HepG2 (cell line): Measurements from ENCODE around the gene AFF2. TPM values are rescaled to one million over a fixed set of nuclear protein-coding genes. Genes with fewer than 3 reads are reported as not detected.
"Not testable (repeated sequence)": the region's sequence is repeated elsewhere in the genome, so short reads cannot be mapped to it uniquely, and the experiment has no call there.

ENCODE experiments used
- ATAC-seq: fragments of 200-7000 bp; cut with Tn5 transposase; 3 replicates; pipeline ENCODE4 v1.9.1; 2020; ENCODE audit warnings: mild to moderate bottlenecking, moderate library complexity
- BruUV-seq: library from RNA; stranded (reverse); fragments of 400-500 nt; replicated peaks from 2 replicates; lab custom pipeline; 2021; lab: Mats Ljungman, UMichigan
- CTCF ChIA-PET: fragments of 300-600 bp; formaldehyde crosslinking; extraction: SDS; loops from one replicate; lab custom pipeline; 2021; ENCODE audit warnings: low total read pairs, inconsistent platforms, low intra/inter-chr PET ratio; lab: Yijun Ruan, JAX
- POLR2A ChIA-PET: fragments of 350-600 bp; sonication (Branson Sonifier 250); formaldehyde crosslinking; loops from one replicate; lab custom pipeline; 2020; ENCODE audit warnings: antibody characterized with exemption, inconsistent platforms; lab: Yijun Ruan, JAX
- DNase-seq: peaks from one replicate; pipeline ENCODE4 v3.0.0-alpha.2; 2015; ENCODE audit warnings: low spot score
- FAIRE-seq: peaks from 3 replicates; lab custom pipeline; 2011; peaks lifted over from hg19 to GRCh38; lab: Jason Lieb, UNC
- H2AFZ ChIP-seq: one replicate; pipeline ENCODE4 v1.6.1; 2011; ENCODE audit warnings: low read length, inconsistent platforms
- H3K27ac ChIP-seq: fragments of 300-600 bp; 3 replicates; pipeline ENCODE4 v1.8.0; 2011; ENCODE audit warnings: mixed run types, mild to moderate bottlenecking, mixed read lengths, low read length, inconsistent platforms; ENCODE audit not compliant: insufficient read depth; ENCODE audit errors: extremely low read length
- H3K27me3 ChIP-seq, 2 experiments: fragments of 200-600 bp in 1 of 2; 2 replicates in 1 of 2; 3 replicates in 1 of 2; pipeline versions ENCODE4 v1.6.0 to v1.8.0; 2011; ENCODE audit warnings: low read length in 2 of 2, mild to moderate bottlenecking in 2 of 2, moderate library complexity in 2 of 2, inconsistent platforms in 1 of 2; ENCODE audit not compliant: insufficient read depth in 2 of 2, control insufficient read depth in 1 of 2
- H3K36me3 ChIP-seq, 2 experiments: fragments of 200-600 bp in 1 of 2; replicated peaks in 1 of 2; 2 replicates in 1 of 2; 3 replicates in 1 of 2; pipeline versions ENCODE4 v1.5.1 to v1.8.0; 2011; ENCODE audit warnings: low read length in 2 of 2, inconsistent platforms in 1 of 2; ENCODE audit not compliant: insufficient read depth in 2 of 2, control insufficient read depth in 1 of 2
- H3K4me1 ChIP-seq: 2 replicates; pipeline ENCODE4 v1.5.1; 2012; ENCODE audit warnings: low read length, inconsistent platforms; ENCODE audit not compliant: insufficient read depth
- H3K4me2 ChIP-seq: 2 replicates; pipeline ENCODE4 v1.6.0; 2011; ENCODE audit warnings: low read depth, low read length, inconsistent platforms
- H3K4me3 ChIP-seq, 3 experiments: fragments of 200-600 bp in 1 of 3; sonication (generic), shearing (Covaris generic) in 1 of 3; replicated peaks in 1 of 3; 2 replicates each; pipeline ENCODE4 v1.5.1; 2011 to 2016; ENCODE audit warnings: low read length in 3 of 3, inconsistent platforms in 2 of 3, low read depth in 2 of 3, mild to moderate bottlenecking in 2 of 3, control low read depth in 1 of 3, mixed read lengths in 1 of 3; ENCODE audit not compliant: insufficient read depth in 1 of 3
- H3K79me2 ChIP-seq: one replicate; pipeline ENCODE4 v1.6.1; 2011; ENCODE audit warnings: low read length, inconsistent platforms; ENCODE audit not compliant: insufficient read depth
- H3K9ac ChIP-seq: 2 replicates; pipeline ENCODE4 v1.6.0; 2011; ENCODE audit warnings: mild to moderate bottlenecking, low read depth, low read length, inconsistent platforms; ENCODE audit not compliant: insufficient read depth
- H3K9me3 ChIP-seq: 2 replicates; pipeline ENCODE4 v1.5.1; 2012; ENCODE audit warnings: mild to moderate bottlenecking, low read length
- H4K20me1 ChIP-seq: 2 replicates; pipeline ENCODE4 v1.6.0; 2011; ENCODE audit warnings: inconsistent platforms, mild to moderate bottlenecking, low read length, moderate library complexity; ENCODE audit not compliant: insufficient read depth
- CHD2 ChIP-seq: IDR thresholded peaks from 2 replicates; pipeline ENCODE4 v1.6.1; 2011; ENCODE audit warnings: low read depth, low read length, improper control_type of control experiment
- FOXA1 ChIP-seq, 2 experiments: fragments of 450-650 bp in 1 of 2; sonication (generic) in 1 of 2; formaldehyde crosslinking in 1 of 2; IDR thresholded peaks; 2 replicates each; pipeline versions ENCODE4 v1.4.0 to v1.6.1; 2016 to 2020; ENCODE audit warnings: missing genetic modification reagents in 1 of 2
- GATA4 ChIP-seq: sonication (generic); IDR thresholded peaks from 2 replicates; pipeline ENCODE4 v1.6.1; 2016; ENCODE audit warnings: antibody characterized with exemption, low read depth, borderline replicate concordance
- HDAC2 ChIP-seq: sonication (generic); formaldehyde crosslinking; IDR thresholded peaks from 2 replicates; pipeline ENCODE4 v1.4.0; 2020; ENCODE audit warnings: missing genetic modification reagents
- HNRNPK ChIP-seq: fragments of 200-400 bp; formaldehyde crosslinking; IDR thresholded peaks from 2 replicates; pipeline ENCODE4 v1.6.1; 2018; ENCODE audit warnings: low read length, low read depth, moderate library complexity, mild to moderate bottlenecking; ENCODE audit not compliant: poor library complexity, severe bottlenecking
- KDM3A ChIP-seq: IDR thresholded peaks from 2 replicates; pipeline ENCODE4 v1.6.1; 2018; ENCODE audit warnings: low read depth, missing compliant biosample characterization
- MEIS1 ChIP-seq: sonication (generic); formaldehyde crosslinking; IDR thresholded peaks from 2 replicates; pipeline ENCODE4 v1.9.0; 2021; ENCODE audit warnings: mild to moderate bottlenecking, missing genetic modification reagents, moderate library complexity, borderline replicate concordance
- NR2F6 ChIP-seq, 2 experiments: IDR thresholded peaks; 2 replicates each; pipeline ENCODE4 v1.6.1; 2016; ENCODE audit warnings: antibody characterized with exemption in 1 of 2, mild to moderate bottlenecking in 1 of 2
- SMAD9 ChIP-seq: sonication (generic); formaldehyde crosslinking; IDR thresholded peaks from 2 replicates; pipeline ENCODE4 v1.5.1; 2020; ENCODE audit warnings: mild to moderate bottlenecking, missing genetic modification reagents
- SOX6 ChIP-seq, 2 experiments: fragments of 450-650 bp in 1 of 2; sonication (generic) in 1 of 2; formaldehyde crosslinking in 1 of 2; IDR thresholded peaks; 2 replicates each; pipeline versions ENCODE4 v1.4.0 to v1.6.1; 2017 to 2020; ENCODE audit warnings: antibody characterized with exemption in 1 of 2, mild to moderate bottlenecking in 1 of 2, missing genetic modification reagents in 1 of 2
- STAG1 ChIP-seq: sonication (generic); formaldehyde crosslinking; IDR thresholded peaks from 2 replicates; pipeline ENCODE4 v1.4.0; 2020; ENCODE audit warnings: missing genetic modification reagents
- YEATS4 ChIP-seq: sonication (generic); formaldehyde crosslinking; IDR thresholded peaks from 2 replicates; pipeline ENCODE4 v1.4.0; 2020; ENCODE audit warnings: missing genetic modification reagents, borderline replicate concordance
- ZNF550 ChIP-seq: sonication (generic); formaldehyde crosslinking; IDR thresholded peaks from 2 replicates; pipeline ENCODE4 v1.4.0; 2020; ENCODE audit warnings: mild to moderate bottlenecking, missing genetic modification reagents, borderline replicate concordance
- ZNF562 ChIP-seq: sonication (generic); formaldehyde crosslinking; IDR thresholded peaks from 2 replicates; pipeline ENCODE4 v1.8.0; 2022; ENCODE audit warnings: missing genetic modification reagents, borderline replicate concordance
- ZNF614 ChIP-seq: IDR thresholded peaks from 2 replicates; pipeline ENCODE4 v1.6.1; 2018; ENCODE audit warnings: missing biosample characterization, missing genetic modification reagents, inconsistent platforms, borderline replicate concordance
- ZNF850 ChIP-seq: sonication (generic); formaldehyde crosslinking; conservative IDR thresholded peaks from 2 replicates; pipeline ENCODE4 v1.9.0; 2021; ENCODE audit warnings: mild to moderate bottlenecking, missing genetic modification reagents
- ZSCAN31 ChIP-seq: sonication (generic); formaldehyde crosslinking; IDR thresholded peaks from 2 replicates; pipeline ENCODE4 v1.5.0; 2020; ENCODE audit warnings: low read depth, mild to moderate bottlenecking, missing genetic modification reagents
- WGBS: methylation state at CpG from one replicate; pipeline ENCODE4 v1.1.6; 2017; ENCODE audit warnings: low lambda C conversion rate; 5-methylcytosine and 5-hydroxymethylcytosine counted together
- in situ Hi-C: cut with HindIII; loops from 2 replicates; pipeline ENCODE4 v1.10.0; 2017; ENCODE audit warnings: low pct_unique_long_range_greater_than_20kb; ENCODE audit not compliant: extremely low pct_ligation_motif_present
- intact Hi-C: fragments of 100-400 bp; cut with micrococcal nuclease; formaldehyde crosslinking; loops from one replicate; pipeline ENCODE4 v1.10.0; 2022; ENCODE audit not compliant: unreplicated experiment
- polyA plus RNA-seq, 8 experiments: library from polyadenylated mRNA; depleted of rRNA in 3 of 8; stranded (reverse) in 7 of 8; unstranded in 1 of 8; fragments of >200 nt; fragmentation: Illumina TruSeq in 4 of 8; extraction: Trizol in 4 of 8; gene quantifications; 2 replicates each; pipeline versions ENCODE4 v1.2.1 to v1.2.3, GENCODE V29; 2011 to 2016; ENCODE audit warnings: low read depth in 4 of 8, missing spikeins in 1 of 8, mixed read lengths in 1 of 8; ENCODE audit not compliant: insufficient read depth in 1 of 8
- total RNA-seq, 5 experiments: library from RNA; depleted of rRNA; stranded (reverse); fragments of >200 nt; fragmentation: Illumina TruSeq; extraction: Trizol; gene quantifications; 2 replicates each; pipeline ENCODE4 v1.2.3, GENCODE V29; 2016; ENCODE audit warnings: low read depth in 1 of 5
- TF ChIP-seq, protein P1 (sequence below): sonication (generic); formaldehyde crosslinking; conservative IDR thresholded peaks from 2 replicates; pipeline ENCODE4 v1.8.0; 2022; ENCODE audit warnings: missing genetic modification reagents
- TF ChIP-seq, protein P2 (sequence below): sonication (generic); formaldehyde crosslinking; IDR thresholded peaks from 2 replicates; pipeline ENCODE4 v1.5.0; 2020; ENCODE audit warnings: mild to moderate bottlenecking, low read depth, missing genetic modification reagents, borderline replicate concordance

AFF2 gene
- total and polyA plus RNA-seq, 2 of the 13 experiments (the other 11 are each of a cell fraction or from before 2014, with no cell fraction given) = not detected

DNA sequence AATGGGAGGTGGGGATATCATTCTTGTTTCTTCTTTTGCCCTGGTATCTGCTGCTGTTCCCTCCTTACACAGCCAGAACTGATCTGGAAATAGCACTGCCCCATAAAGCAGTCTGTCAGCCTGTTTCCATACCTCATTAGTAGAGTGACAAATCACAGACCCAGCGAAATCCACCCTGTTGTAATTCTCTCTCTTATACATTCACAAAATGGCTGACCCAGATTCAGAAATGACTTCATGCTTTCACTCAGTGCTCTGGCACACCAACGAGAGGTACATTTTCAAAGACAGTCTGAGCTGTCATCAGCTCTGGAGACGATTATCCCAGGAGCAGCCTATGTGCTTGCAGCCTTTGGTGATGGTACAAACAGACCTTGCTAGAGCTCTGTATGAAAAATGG lies 164.6 kb downstream of the AFF2 start:
- H3K79me2 ChIP-seq = no peaks in the 10 kb centered on the region
- CTCF ChIA-PET = no interaction called here
- no peak overlapping the region for H2AFZ ChIP-seq
- no peak overlapping the region for H3K4me3 ChIP-seq
- intact Hi-C loops = no loop called here
- H3K27ac ChIP-seq = no peak overlapping the region
- POLR2A ChIA-PET = no interaction called here
- TF ChIP-seq SOX6 (IDR thresholded peaks at IDR 0.05) = no peak
- no peak for TF ChIP-seq SOX6 (CRISPR knock-in tag; IDR thresholded peaks at IDR 0.05)
- TF ChIP-seq, protein P1, sequence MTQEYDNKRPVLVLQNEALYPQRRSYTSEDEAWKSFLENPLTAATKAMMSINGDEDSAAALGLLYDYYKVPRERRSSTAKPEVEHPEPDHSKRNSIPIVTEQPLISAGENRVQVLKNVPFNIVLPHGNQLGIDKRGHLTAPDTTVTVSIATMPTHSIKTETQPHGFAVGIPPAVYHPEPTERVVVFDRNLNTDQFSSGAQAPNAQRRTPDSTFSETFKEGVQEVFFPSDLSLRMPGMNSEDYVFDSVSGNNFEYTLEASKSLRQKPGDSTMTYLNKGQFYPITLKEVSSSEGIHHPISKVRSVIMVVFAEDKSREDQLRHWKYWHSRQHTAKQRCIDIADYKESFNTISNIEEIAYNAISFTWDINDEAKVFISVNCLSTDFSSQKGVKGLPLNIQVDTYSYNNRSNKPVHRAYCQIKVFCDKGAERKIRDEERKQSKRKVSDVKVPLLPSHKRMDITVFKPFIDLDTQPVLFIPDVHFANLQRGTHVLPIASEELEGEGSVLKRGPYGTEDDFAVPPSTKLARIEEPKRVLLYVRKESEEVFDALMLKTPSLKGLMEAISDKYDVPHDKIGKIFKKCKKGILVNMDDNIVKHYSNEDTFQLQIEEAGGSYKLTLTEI = no peak
- TF ChIP-seq STAG1 = no peak
- TF ChIP-seq ZNF562 = no peak
- TF ChIP-seq ZNF614 (CRISPR knock-in tag) = no peak
- TF ChIP-seq, protein P2, sequence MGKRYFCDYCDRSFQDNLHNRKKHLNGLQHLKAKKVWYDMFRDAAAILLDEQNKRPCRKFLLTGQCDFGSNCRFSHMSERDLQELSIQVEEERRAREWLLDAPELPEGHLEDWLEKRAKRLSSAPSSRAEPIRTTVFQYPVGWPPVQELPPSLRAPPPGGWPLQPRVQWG (CRISPR knock-in tag) = no peak
- TF ChIP-seq YEATS4 (CRISPR knock-in tag) = no peak
- no peak for TF ChIP-seq ZNF850 (CRISPR knock-in tag)
- no peak for TF ChIP-seq SMAD9 (CRISPR knock-in tag)
- TF ChIP-seq ZNF550 (CRISPR knock-in tag) = no peak
- TF ChIP-seq ZSCAN31 (CRISPR knock-in tag) = no peak
- TF ChIP-seq FOXA1 (IDR thresholded peaks at IDR 0.05) = no peak
- TF ChIP-seq FOXA1 (CRISPR knock-in tag; IDR thresholded peaks at IDR 0.05) = no peak
- no peak for TF ChIP-seq MEIS1 (CRISPR knock-in tag)
- TF ChIP-seq KDM3A (CRISPR knock-in tag) = no peak
- TF ChIP-seq HNRNPK = no peak
- TF ChIP-seq CHD2 = no peak
- no peak for TF ChIP-seq NR2F6 (IDR thresholded peaks at IDR 0.05)
- TF ChIP-seq NR2F6 (CRISPR knock-in tag; IDR thresholded peaks at IDR 0.05) = no peak
- TF ChIP-seq GATA4 = no peak
- TF ChIP-seq HDAC2 = no peak
- DNase-seq = no peak
- H3K27me3 ChIP-seq = no peaks in the 10 kb centered on the region
- FAIRE-seq = no peak
- H3K9me3 ChIP-seq = peaks cover 13% of the 10 kb centered on the region
- no peak for ATAC-seq
- H3K9ac ChIP-seq = no peak overlapping the region
- no peak overlapping the region for H3K4me2 ChIP-seq
- H3K4me1 ChIP-seq = no peaks in the 10 kb centered on the region
- 0% methylated on average over 2 of the region's 3 CpGs for WGBS
- no peaks in the 10 kb centered on the region for H3K36me3 ChIP-seq
- no TSS peak for BruUV-seq
- no peaks in the 10 kb centered on the region for H4K20me1 ChIP-seq
- in situ Hi-C loops = no loop called here

DNA sequence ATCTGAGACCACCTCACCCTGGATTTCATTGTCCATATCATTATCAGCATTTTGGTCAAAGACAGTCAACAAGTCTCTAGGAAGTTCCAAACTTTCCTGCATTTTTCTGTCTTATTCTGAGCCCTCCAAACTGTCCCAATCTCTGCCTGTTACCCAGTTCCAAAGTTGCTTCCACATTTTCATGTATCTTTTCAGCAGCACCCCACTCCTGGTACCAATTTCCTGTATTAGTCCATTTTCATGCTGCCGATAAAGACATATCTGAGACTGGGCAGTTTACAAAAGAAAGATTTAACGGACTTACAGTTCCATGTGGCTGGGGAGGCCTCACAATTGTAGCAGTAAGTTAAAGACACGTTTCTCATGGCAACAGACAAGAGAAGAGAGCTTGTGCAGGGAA lies 168.8 kb downstream of the AFF2 start:
- H3K4me2 ChIP-seq, H4K20me1 ChIP-seq, BruUV-seq, H3K4me1 ChIP-seq, H3K36me3 ChIP-seq, H2AFZ ChIP-seq, POLR2A ChIA-PET, in situ Hi-C loops, H3K27ac ChIP-seq, ATAC-seq, intact Hi-C loops, FAIRE-seq, H3K4me3 ChIP-seq, CTCF ChIA-PET, H3K9ac ChIP-seq, H3K79me2 ChIP-seq, DNase-seq, H3K27me3 ChIP-seq: not testable (repeated sequence)
- WGBS = 33% methylated on average over 3 of the region's 3 CpGs
- H3K9me3 ChIP-seq = peaks cover 13% of the 10 kb centered on the region
